Right atrium auricular region (tissue), 2 donors: Measurements from ENCODE around the gene TLR6. TPM values are rescaled to one million over a fixed set of nuclear protein-coding genes. Genes with fewer than 3 reads are reported as not detected.

ENCODE experiments used
- DNase-seq: peaks from one replicate; pipeline ENCODE4 v3.0.0-alpha.2; 2019; ENCODE audit warnings: low spot score
- H3K27ac ChIP-seq, 2 donors: fragments of 200-600 bp; sonication (generic); 1 replicate in 1 of 2; 2 replicates in 1 of 2; pipeline ENCODE4 v1.5.1; 2016 to 2019
- H3K27me3 ChIP-seq, 2 donors: fragments of 200-600 bp; sonication (generic); one replicate each; pipeline versions ENCODE4 v1.5.1 to v1.6.0; 2017 to 2019
- H3K36me3 ChIP-seq: fragments of 200-600 bp; sonication (generic); one replicate; pipeline ENCODE4 v1.5.1; 2016
- H3K4me1 ChIP-seq, 2 donors: fragments of 200-600 bp; sonication (generic); one replicate each; pipeline versions ENCODE4 v1.5.1 to v1.6.0; 2017 to 2019
- H3K4me3 ChIP-seq, 2 donors: fragments of 200-600 bp; sonication (generic); 1 replicate in 1 of 2; 2 replicates in 1 of 2; pipeline ENCODE4 v1.5.1; 2017 to 2019; ENCODE audit warnings: mild to moderate bottlenecking in 1 of 2, moderate library complexity in 1 of 2
- H3K9me3 ChIP-seq, 2 donors: fragments of 200-600 bp; sonication (generic); one replicate each; pipeline ENCODE4 v1.5.1; 2019
- CTCF ChIP-seq, 2 donors: fragments of 200-600 bp; sonication (generic); IDR thresholded peaks; one replicate each; pipeline ENCODE4 v1.5.1; 2019; ENCODE audit warnings: antibody characterized with exemption in 2 of 2
- total RNA-seq, 2 donors: library from RNA; depleted of rRNA; stranded (reverse); fragments of >200 nt; gene quantifications; one replicate each; pipeline ENCODE4 v1.1.0, GENCODE V29; 2016

TLR6 gene
- total RNA-seq, 2 donors from 2014 or later: 1.2 to 2.3 TPM

GRCh38 chr4:38785901-38786402 lies 70.7 kb downstream of the TLR6 start:
- DNase-seq: no peak
- H3K27ac ChIP-seq: no peak overlapping the region
- no peak overlapping the region for H3K4me3 ChIP-seq
- H3K36me3 ChIP-seq: no peaks in the 10 kb centered on the region
- H3K4me1 ChIP-seq: no peaks in the 10 kb centered on the region
- H3K27me3 ChIP-seq: no peaks in the 10 kb centered on the region
- TF ChIP-seq CTCF (IDR thresholded peaks at IDR 0.05): no peak
- no peaks in the 10 kb centered on the region for H3K9me3 ChIP-seq

GRCh38 chr4:38785041-38785790 lies 71.4 kb downstream of the TLR6 start:
- no peaks in the 10 kb centered on the region for H3K9me3 ChIP-seq
- H3K27ac ChIP-seq: no peak overlapping the region
- no peaks in the 10 kb centered on the region for H3K27me3 ChIP-seq
- TF ChIP-seq CTCF (IDR thresholded peaks at IDR 0.05): no peak
- H3K4me1 ChIP-seq: no peaks in the 10 kb centered on the region
- DNase-seq: no peak
- no peak overlapping the region for H3K4me3 ChIP-seq
- no peaks in the 10 kb centered on the region for H3K36me3 ChIP-seq

- Histone ChIP-seq H3K4me3 (no peak overlapping the region), H3K27me3 (no peaks in the 10 kb centered on the region), H3K27ac (no peak overlapping the region), H3K9me3 (no peaks in the 10 kb centered on the region), H3K4me1 (no peaks in the 10 kb centered on the region), H3K36me3 (no peaks in the 10 kb centered on the region)
- TF ChIP-seq CTCF (IDR thresholded peaks at IDR 0.05): no peak
- no peak for DNase-seq
Observed at GRCh38 chr4:38784141-38784540, 72.5 kb downstream of the TLR6 start.

GRCh38 chr4:38783109-38783460 lies 73.5 kb downstream of the TLR6 start:
- no peak for DNase-seq
- no peak overlapping the region for H3K27ac ChIP-seq
- no peaks in the 10 kb centered on the region for H3K36me3 ChIP-seq
- no peaks in the 10 kb centered on the region for H3K9me3 ChIP-seq
- H3K27me3 ChIP-seq: no peaks in the 10 kb centered on the region
- H3K4me3 ChIP-seq: no peak overlapping the region
- no peaks in the 10 kb centered on the region for H3K4me1 ChIP-seq
- TF ChIP-seq CTCF (IDR thresholded peaks at IDR 0.05): no peak

- H3K4me1 ChIP-seq: no peaks in the 10 kb centered on the region
- no peak within 1 kb of the TSS for H3K27ac ChIP-seq
- DNase-seq: no peak
- no peaks in the 10 kb centered on the region for H3K36me3 ChIP-seq
- peak; percentile 56 to 78 for TF ChIP-seq CTCF (IDR thresholded peaks at IDR 0.05)
- H3K9me3 ChIP-seq: no peaks in the 10 kb centered on the region
- H3K4me3 ChIP-seq: no peak within 1 kb of the TSS
- H3K27me3 ChIP-seq: no peaks in the 10 kb centered on the region
Observed at GRCh38 chr4:38782452-38783108, 74.0 kb downstream of the TLR6 start, which contains the start of gene TLR10. Gene TLR10 (minus strand): TSS chr4:38782990. CDS start chr4:38775590, 7,400 bp downstream.
